ENCODE measurements around the gene EDIL3.

EDIL3 gene

DNA sequence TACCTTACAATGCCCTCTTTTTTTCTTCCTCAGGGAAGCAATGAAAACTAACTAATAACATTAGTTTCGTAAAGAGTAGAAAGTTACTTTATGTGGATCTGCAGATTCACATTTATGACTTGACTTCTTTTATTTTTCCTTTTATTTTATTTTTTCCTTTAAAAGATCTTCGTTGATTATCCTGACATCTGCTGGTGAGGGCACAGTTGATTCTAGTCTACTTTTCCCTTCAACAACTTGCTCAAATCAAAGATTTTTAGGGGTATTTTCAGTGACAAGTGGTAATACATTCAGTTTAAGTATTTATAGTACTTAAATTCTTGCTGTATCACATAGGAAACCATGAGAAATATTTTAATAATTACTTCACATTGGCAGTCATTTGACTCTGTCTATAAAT, 4.9 kb downstream of the EDIL3 start:
- TF ChIP-seq FOXP2 (optimal IDR thresholded peaks at IDR 0.05; ENCODE audit: borderline replicate concordance, extremely low read depth, extremely low read length, insufficient read depth) (no peak), TAF1 (IDR thresholded peaks at IDR 0.05; ENCODE audit: borderline replicate concordance, insufficient read depth, low read length) (no peak), SIN3A (IDR thresholded peaks at IDR 0.05; ENCODE audit: borderline replicate concordance, insufficient read depth, low read length) (no peak), POLR2AphosphoS5 (IDR thresholded peaks at IDR 0.05; ENCODE audit: low read depth, low read length) (no peak)
- TF ChIP-seq, protein P1, sequence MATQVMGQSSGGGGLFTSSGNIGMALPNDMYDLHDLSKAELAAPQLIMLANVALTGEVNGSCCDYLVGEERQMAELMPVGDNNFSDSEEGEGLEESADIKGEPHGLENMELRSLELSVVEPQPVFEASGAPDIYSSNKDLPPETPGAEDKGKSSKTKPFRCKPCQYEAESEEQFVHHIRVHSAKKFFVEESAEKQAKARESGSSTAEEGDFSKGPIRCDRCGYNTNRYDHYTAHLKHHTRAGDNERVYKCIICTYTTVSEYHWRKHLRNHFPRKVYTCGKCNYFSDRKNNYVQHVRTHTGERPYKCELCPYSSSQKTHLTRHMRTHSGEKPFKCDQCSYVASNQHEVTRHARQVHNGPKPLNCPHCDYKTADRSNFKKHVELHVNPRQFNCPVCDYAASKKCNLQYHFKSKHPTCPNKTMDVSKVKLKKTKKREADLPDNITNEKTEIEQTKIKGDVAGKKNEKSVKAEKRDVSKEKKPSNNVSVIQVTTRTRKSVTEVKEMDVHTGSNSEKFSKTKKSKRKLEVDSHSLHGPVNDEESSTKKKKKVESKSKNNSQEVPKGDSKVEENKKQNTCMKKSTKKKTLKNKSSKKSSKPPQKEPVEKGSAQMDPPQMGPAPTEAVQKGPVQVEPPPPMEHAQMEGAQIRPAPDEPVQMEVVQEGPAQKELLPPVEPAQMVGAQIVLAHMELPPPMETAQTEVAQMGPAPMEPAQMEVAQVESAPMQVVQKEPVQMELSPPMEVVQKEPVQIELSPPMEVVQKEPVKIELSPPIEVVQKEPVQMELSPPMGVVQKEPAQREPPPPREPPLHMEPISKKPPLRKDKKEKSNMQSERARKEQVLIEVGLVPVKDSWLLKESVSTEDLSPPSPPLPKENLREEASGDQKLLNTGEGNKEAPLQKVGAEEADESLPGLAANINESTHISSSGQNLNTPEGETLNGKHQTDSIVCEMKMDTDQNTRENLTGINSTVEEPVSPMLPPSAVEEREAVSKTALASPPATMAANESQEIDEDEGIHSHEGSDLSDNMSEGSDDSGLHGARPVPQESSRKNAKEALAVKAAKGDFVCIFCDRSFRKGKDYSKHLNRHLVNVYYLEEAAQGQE (IDR thresholded peaks at IDR 0.05; ENCODE audit: insufficient read depth in 1 of 2, low read depth in 2 of 2, low read length in 2 of 2) = no peak

GRCh38 chr5:84378961-84379360, 5.7 kb downstream of the EDIL3 start:
- TF ChIP-seq FOXP2 (optimal IDR thresholded peaks at IDR 0.05; ENCODE audit: borderline replicate concordance, extremely low read depth, extremely low read length, insufficient read depth) (no peak), POLR2AphosphoS5 (IDR thresholded peaks at IDR 0.05; ENCODE audit: low read depth, low read length) (no peak), TAF1 (IDR thresholded peaks at IDR 0.05; ENCODE audit: borderline replicate concordance, insufficient read depth, low read length) (no peak)
- TF ChIP-seq, protein P1 (IDR thresholded peaks at IDR 0.05; ENCODE audit: insufficient read depth in 1 of 2, low read depth in 2 of 2, low read length in 2 of 2) = no peak

GRCh38 chr5:84378420-84378819, 6.3 kb downstream of the EDIL3 start:
- TF ChIP-seq, protein P1 (IDR thresholded peaks at IDR 0.05; ENCODE audit: insufficient read depth in 1 of 2, low read depth in 2 of 2, low read length in 2 of 2) = no peak
- TF ChIP-seq TAF1 (IDR thresholded peaks at IDR 0.05; ENCODE audit: borderline replicate concordance, insufficient read depth, low read length) (no peak), FOXP2 (optimal IDR thresholded peaks at IDR 0.05; ENCODE audit: borderline replicate concordance, extremely low read depth, extremely low read length, insufficient read depth) (no peak), POLR2AphosphoS5 (IDR thresholded peaks at IDR 0.05; ENCODE audit: low read depth, low read length) (no peak), SIN3A (IDR thresholded peaks at IDR 0.05; ENCODE audit: borderline replicate concordance, insufficient read depth, low read length) (no peak)

DNA sequence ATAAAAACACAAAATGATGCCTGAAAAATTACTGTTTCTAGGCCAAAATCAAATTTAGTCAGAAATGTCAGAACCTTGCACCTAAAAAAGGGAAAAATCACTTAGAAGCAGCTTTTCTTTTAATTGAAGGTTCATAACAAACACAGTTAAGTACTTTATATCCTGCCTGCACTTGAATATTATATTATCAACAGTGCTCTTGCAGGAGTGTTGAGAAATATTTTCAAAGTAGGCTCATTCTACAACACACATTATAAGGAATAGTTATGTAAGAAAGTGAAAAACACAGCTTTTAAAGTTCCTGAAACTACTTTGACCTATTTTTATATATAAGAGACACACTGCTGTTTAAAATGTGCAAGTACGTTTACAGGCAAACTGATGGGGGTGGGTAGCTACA, 8.3 kb downstream of the EDIL3 start:
- TF ChIP-seq SIN3A (IDR thresholded peaks at IDR 0.05; ENCODE audit: borderline replicate concordance, insufficient read depth, low read length) = no peak
- TF ChIP-seq, protein P1 (IDR thresholded peaks at IDR 0.05; ENCODE audit: insufficient read depth in 1 of 2, low read depth in 2 of 2, low read length in 2 of 2) = no peak
- TF ChIP-seq TAF1 (IDR thresholded peaks at IDR 0.05; ENCODE audit: borderline replicate concordance, insufficient read depth, low read length) = no peak
- no peak for TF ChIP-seq POLR2AphosphoS5 (IDR thresholded peaks at IDR 0.05; ENCODE audit: low read depth, low read length)
- no peak for TF ChIP-seq FOXP2 (optimal IDR thresholded peaks at IDR 0.05; ENCODE audit: borderline replicate concordance, extremely low read depth, extremely low read length, insufficient read depth)

- TF ChIP-seq TAF1 (IDR thresholded peaks at IDR 0.05; ENCODE audit: borderline replicate concordance, insufficient read depth, low read length) = no peak
- TF ChIP-seq POLR2AphosphoS5 (IDR thresholded peaks at IDR 0.05; ENCODE audit: low read depth, low read length) = no peak
- TF ChIP-seq, protein P1 (IDR thresholded peaks at IDR 0.05; ENCODE audit: insufficient read depth in 1 of 2, low read depth in 2 of 2, low read length in 2 of 2) = no peak
- TF ChIP-seq SIN3A (IDR thresholded peaks at IDR 0.05; ENCODE audit: borderline replicate concordance, insufficient read depth, low read length) = no peak
- no peak for TF ChIP-seq FOXP2 (optimal IDR thresholded peaks at IDR 0.05; ENCODE audit: borderline replicate concordance, extremely low read depth, extremely low read length, insufficient read depth)
Observed at GRCh38 chr5:84374568-84374967, 10.1 kb downstream of the EDIL3 start.

All from PFSK-1 (cell line).